H1 (cell line): Measurements from ENCODE around the gene KCNB1. TPM values are rescaled to one million over a fixed set of nuclear protein-coding genes. Genes with fewer than 3 reads are reported as not detected.

Source experiments
- CTCF ChIA-PET: fragments of 300-600 bp; sonication (Branson Sonifier 250); formaldehyde crosslinking; loops from one replicate; lab custom pipeline; 2021; ENCODE audit not compliant: partially characterized antibody; lab: Charles Lee
- POLR2A ChIA-PET: fragments of 300-600 bp; sonication (Branson Sonifier 250); formaldehyde crosslinking; loops from one replicate; lab custom pipeline; 2021; ENCODE audit warnings: inconsistent platforms; ENCODE audit not compliant: partially characterized antibody; lab: Charles Lee
- DNase-seq, 2 experiments: peaks; one replicate each; pipeline versions ENCODE4 v3.0.0 to v3.0.0-alpha.2; 2010 to 2022; ENCODE audit warnings: low spot score in 2 of 2, low read depth in 1 of 2, mixed read lengths in 1 of 2
- FAIRE-seq: peaks from 2 replicates; lab custom pipeline; 2011; peaks lifted over from hg19 to GRCh38; lab: Jason Lieb, UNC
- H2AFZ ChIP-seq: 2 replicates; pipeline ENCODE4 v1.8.1; 2012; ENCODE audit warnings: low read length, inconsistent platforms
- H2AK5ac ChIP-seq: 2 replicates; pipeline ENCODE4 v1.6.1; 2013; ENCODE audit warnings: low read depth, low read length
- H2BK120ac ChIP-seq: replicated peaks from 2 replicates; pipeline ENCODE3; 2013; ENCODE audit warnings: low read depth, low read length, inconsistent platforms
- H2BK12ac ChIP-seq: 2 replicates; pipeline ENCODE4 v1.6.1; 2013; ENCODE audit warnings: low read depth, low read length
- H2BK15ac ChIP-seq: 2 replicates; pipeline ENCODE4 v1.6.1; 2013; ENCODE audit warnings: low read length
- H2BK20ac ChIP-seq: 2 replicates; pipeline ENCODE4 v1.6.1; 2013; ENCODE audit warnings: low read length
- H2BK5ac ChIP-seq: 2 replicates; pipeline ENCODE4 v1.6.1; 2013; ENCODE audit warnings: low read depth, low read length
- H3K14ac ChIP-seq: 2 replicates; pipeline ENCODE4 v1.6.1; 2013; ENCODE audit warnings: inconsistent platforms; ENCODE audit not compliant: insufficient read length
- H3K18ac ChIP-seq: 2 replicates; pipeline ENCODE4 v1.6.1; 2013; ENCODE audit warnings: low read length; ENCODE audit errors: extremely low read depth
- H3K23ac ChIP-seq: 2 replicates; pipeline ENCODE4 v1.6.1; 2013; ENCODE audit warnings: inconsistent platforms; ENCODE audit not compliant: insufficient read length
- H3K23me2 ChIP-seq: 2 replicates; pipeline ENCODE4 v1.6.1; 2013; ENCODE audit warnings: low read depth, low read length
- H3K27ac ChIP-seq: 2 replicates; pipeline ENCODE4 v1.6.1; 2011; ENCODE audit warnings: low read depth, low read length, inconsistent platforms
- H3K27me3 ChIP-seq, 4 experiments: replicated peaks in 1 of 4; 1 replicate in 1 of 4; 2 replicates in 3 of 4; pipeline versions ENCODE4 v1.6.1 to v1.8.1; 2011 to 2013; ENCODE audit warnings: low read length in 3 of 4, mild to moderate bottlenecking in 3 of 4, inconsistent platforms in 2 of 4, mixed read lengths in 2 of 4, moderate library complexity in 1 of 4; ENCODE audit not compliant: control insufficient read depth in 3 of 4, insufficient read depth in 3 of 4; ENCODE audit errors: extremely low read depth in 1 of 4
- H3K36me3 ChIP-seq, 4 experiments: 2 replicates each; pipeline versions ENCODE4 v1.6.1 to v1.8.1; 2011 to 2013; ENCODE audit warnings: mild to moderate bottlenecking in 4 of 4, low read length in 3 of 4, moderate library complexity in 2 of 4, control low read depth in 1 of 4, inconsistent platforms in 1 of 4; ENCODE audit not compliant: insufficient read depth in 4 of 4, control insufficient read depth in 2 of 4
- H3K4ac ChIP-seq: replicated peaks from 2 replicates; pipeline ENCODE3; 2013; ENCODE audit warnings: low read length, low read depth, mixed read lengths, inconsistent platforms; ENCODE audit not compliant: insufficient read length
- H3K4me1 ChIP-seq, 4 experiments: replicated peaks in 1 of 4; 1 replicate in 1 of 4; 2 replicates in 3 of 4; pipeline versions ENCODE4 v1.6.1 to v1.8.1; 2011 to 2013; ENCODE audit warnings: low read length in 3 of 4, inconsistent platforms in 2 of 4, mixed read lengths in 1 of 4; ENCODE audit not compliant: insufficient read depth in 4 of 4, control insufficient read depth in 3 of 4
- H3K4me2 ChIP-seq, 2 experiments: 2 replicates each; pipeline versions ENCODE4 v1.6.1 to v1.8.1; 2011 to 2013; ENCODE audit warnings: low read depth in 2 of 2, low read length in 2 of 2, control low read depth in 1 of 2, inconsistent platforms in 1 of 2, mild to moderate bottlenecking in 1 of 2; ENCODE audit not compliant: insufficient read depth in 1 of 2
- H3K4me3 ChIP-seq, 4 experiments: fragments of 200-600, 300-600 bp in 1 of 4; sonication (generic), shearing (Covaris generic), sonication (Bioruptor Twin) in 1 of 4; 2 replicates each; pipeline versions ENCODE4 v1.5.1 to v1.8.1; 2011 to 2016; ENCODE audit warnings: low read length in 4 of 4, low read depth in 3 of 4, control low read depth in 2 of 4, inconsistent platforms in 2 of 4, mild to moderate bottlenecking in 2 of 4, mixed read lengths in 1 of 4, moderate library complexity in 1 of 4; ENCODE audit not compliant: insufficient read depth in 2 of 4; ENCODE audit errors: extremely low read depth in 1 of 4
- H3K56ac ChIP-seq: replicated peaks from 2 replicates; pipeline ENCODE3; 2013; ENCODE audit warnings: low read depth, mild to moderate bottlenecking, mixed read lengths, low read length, inconsistent platforms; ENCODE audit not compliant: insufficient read length
- H3K79me1 ChIP-seq: 2 replicates; pipeline ENCODE4 v1.6.1; 2013; ENCODE audit warnings: low read depth, low read length, control low read depth
- H3K79me2 ChIP-seq, 2 experiments: 2 replicates each; pipeline versions ENCODE4 v1.6.1 to v1.8.1; 2012 to 2013; ENCODE audit warnings: low read length in 2 of 2, mild to moderate bottlenecking in 2 of 2, inconsistent platforms in 1 of 2; ENCODE audit not compliant: insufficient read depth in 2 of 2, control insufficient read depth in 1 of 2
- H3K9ac ChIP-seq, 4 experiments: replicated peaks in 1 of 4; 1 replicate in 1 of 4; 2 replicates in 3 of 4; pipeline versions ENCODE4 v1.6.1 to v1.8.1; 2011 to 2013; ENCODE audit warnings: low read depth in 3 of 4, low read length in 3 of 4, control low read depth in 2 of 4, mild to moderate bottlenecking in 2 of 4, moderate library complexity in 2 of 4, inconsistent platforms in 1 of 4; ENCODE audit errors: extremely low read depth in 1 of 4
- H3K9me3 ChIP-seq, 2 experiments: 2 replicates each; pipeline versions ENCODE4 v1.6.1 to v1.8.1; 2012 to 2013; ENCODE audit warnings: mild to moderate bottlenecking in 2 of 2, moderate library complexity in 2 of 2, control low read depth in 1 of 2, inconsistent platforms in 1 of 2, low read depth in 1 of 2, low read length in 1 of 2, mixed read lengths in 1 of 2; ENCODE audit not compliant: insufficient read depth in 2 of 2
- H4K20me1 ChIP-seq, 2 experiments: replicated peaks in 1 of 2; 2 replicates each; pipeline versions ENCODE3 to v1.8.1; 2011 to 2013; ENCODE audit warnings: inconsistent platforms in 2 of 2, low read length in 2 of 2, mild to moderate bottlenecking in 1 of 2; ENCODE audit not compliant: insufficient read depth in 2 of 2, control insufficient read depth in 1 of 2
- H4K5ac ChIP-seq: 2 replicates; pipeline ENCODE4 v1.6.1; 2013; ENCODE audit warnings: low read length, low read depth, mixed read lengths, inconsistent platforms; ENCODE audit not compliant: insufficient read length
- H4K8ac ChIP-seq: 2 replicates; pipeline ENCODE4 v1.8.0; 2013; ENCODE audit warnings: mild to moderate bottlenecking, moderate library complexity, low read length, inconsistent platforms; ENCODE audit not compliant: insufficient read depth; ENCODE audit errors: extremely low read depth
- H4K91ac ChIP-seq: replicated peaks from 2 replicates; pipeline ENCODE3; 2013; ENCODE audit warnings: low read length, mixed read lengths, inconsistent platforms; ENCODE audit not compliant: insufficient read length
- SP4 ChIP-seq: IDR thresholded peaks from 2 replicates; pipeline ENCODE4 v1.6.1; 2012; ENCODE audit warnings: low read length, inconsistent platforms
- WGBS, 2 experiments: shearing (Covaris generic) in 1 of 2; methylation state at CpG; one replicate each; pipeline versions ENCODE4 v1.1.6 to v1.1.7; 2013 to 2015; ENCODE audit warnings: low lambda C conversion rate in 2 of 2, mixed read lengths in 2 of 2, inconsistent platforms in 1 of 2, low coverage in 1 of 2, missing lambda C conversion rate in 1 of 2; ENCODE audit not compliant: insufficient replicate concordance in 2 of 2, insufficient coverage in 1 of 2, insufficient read length in 1 of 2; ENCODE audit errors: extremely low coverage in 1 of 2, missing lambda C conversion rate in 1 of 2; 5-methylcytosine and 5-hydroxymethylcytosine counted together
- polyA plus RNA-seq, 7 experiments: library from polyadenylated mRNA; depleted of rRNA in 3 of 7; stranded (reverse) in 5 of 7; unstranded in 2 of 7; fragments of >200 nt in 5 of 7; fragments of 200-250 nt in 2 of 7; gene quantifications; 1 replicate in 5 of 7; 2 replicates in 1 of 7; 4 replicates in 1 of 7; pipeline versions ENCODE4 v1.2.1 to v1.2.3, GENCODE V29; 2011 to 2013; ENCODE audit warnings: missing spikeins in 2 of 7, mixed read lengths in 2 of 7
- total RNA-seq: library from RNA; stranded (reverse); fragmentation: NEBNext Ultra II Directional; extraction: Animal tissue kit (Norgen Biotek cat#: 25700); gene quantifications from 2 replicates; pipeline ENCODE4 v1.2.1, GENCODE V29; 2021
- TF ChIP-seq, protein P1 (sequence below): IDR thresholded peaks from 2 replicates; pipeline ENCODE4 v1.6.1; 2012; ENCODE audit warnings: inconsistent platforms

KCNB1 gene
- total and polyA plus RNA-seq, 2 of the 8 experiments (the other 6 are each of a cell fraction or from before 2014, with no cell fraction given) = 0.58 to 0.67 TPM

DNA sequence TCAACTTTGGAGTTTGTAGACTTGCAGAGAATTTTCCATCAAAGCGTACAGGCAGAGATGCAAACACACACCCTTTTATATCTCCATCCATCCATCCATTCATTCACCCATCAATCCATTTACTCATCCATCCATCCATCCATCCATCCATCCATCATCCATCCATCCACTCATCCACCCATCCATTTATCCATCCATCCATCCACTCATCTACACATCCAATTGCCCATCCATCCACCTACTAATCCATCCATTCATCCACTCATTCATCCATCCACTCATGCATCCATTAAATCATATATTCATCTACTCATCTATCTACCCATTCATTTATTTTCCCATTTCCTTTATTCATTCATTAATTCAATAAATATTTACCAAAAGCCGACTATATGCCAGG lies 52.1 kb downstream of the KCNB1 start:
- FAIRE-seq (no peak), DNase-seq (no peak)
- no peaks in the 10 kb centered on the region for H3K9me3 ChIP-seq
- ChIA-PET POLR2A (interaction anchor here (0.9 kb wide), 1 partner anchor 19 kb away, joined by 3 read pairs; no protein-coding TSS in a partner anchor), CTCF (interaction anchor here (0.8 to 1.6 kb wide), 3 partner anchors 45 to 107 kb away, joined by 3 to 4 read pairs (median 4); no protein-coding TSS in a partner anchor)
- peak overlapping the region; percentile 60 for H3K56ac ChIP-seq
- H3K9ac ChIP-seq = no peak overlapping the region
- peaks cover 0 to 4% of the 10 kb centered on the region in 2 experiments for H4K20me1 ChIP-seq
- no peaks in the 10 kb centered on the region for H3K79me2 ChIP-seq
- H3K4me3 ChIP-seq = no peak overlapping the region
- no peak overlapping the region for H3K14ac ChIP-seq
- H2BK5ac ChIP-seq = no peak overlapping the region
- no peak overlapping the region for H3K4ac ChIP-seq
- peaks cover 3% of the 10 kb centered on the region; the same call in 1 of the 2 replicates for H3K23me2 ChIP-seq
- H3K27me3 ChIP-seq = no peaks in the 10 kb centered on the region
- no peaks in the 10 kb centered on the region for H3K79me1 ChIP-seq
- WGBS, 2 experiments = 86 to 100% methylated on average over 1 to 2 of the region's 2 CpGs
- H3K23ac ChIP-seq = no peak overlapping the region
- no peak overlapping the region for H3K27ac ChIP-seq
- H3K4me1 ChIP-seq = no peaks in the 10 kb centered on the region
- no peak overlapping the region for H2BK12ac ChIP-seq
- H2AK5ac ChIP-seq = no peak overlapping the region
- H3K18ac ChIP-seq = no peak overlapping the region
- H4K8ac ChIP-seq = no peak overlapping the region
- no peak overlapping the region for H2BK120ac ChIP-seq
- H4K91ac ChIP-seq = no peak overlapping the region
- no peak overlapping the region for H3K4me2 ChIP-seq
- no peak overlapping the region for H2BK20ac ChIP-seq
- H4K5ac ChIP-seq = no peak overlapping the region
- no peaks in the 10 kb centered on the region for H3K36me3 ChIP-seq
- H2BK15ac ChIP-seq = no peak overlapping the region
- no peak overlapping the region for H2AFZ ChIP-seq
- no peak for TF ChIP-seq SP4
- TF ChIP-seq, protein P1, sequence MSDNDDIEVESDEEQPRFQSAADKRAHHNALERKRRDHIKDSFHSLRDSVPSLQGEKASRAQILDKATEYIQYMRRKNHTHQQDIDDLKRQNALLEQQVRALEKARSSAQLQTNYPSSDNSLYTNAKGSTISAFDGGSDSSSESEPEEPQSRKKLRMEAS = no peak
